ENCODE data around the gene NRTN.
"Not testable (repeated sequence)": the region's sequence is repeated elsewhere in the genome, so short reads cannot be mapped to it uniquely, and the experiment has no call there.

Gene NRTN

DNA sequence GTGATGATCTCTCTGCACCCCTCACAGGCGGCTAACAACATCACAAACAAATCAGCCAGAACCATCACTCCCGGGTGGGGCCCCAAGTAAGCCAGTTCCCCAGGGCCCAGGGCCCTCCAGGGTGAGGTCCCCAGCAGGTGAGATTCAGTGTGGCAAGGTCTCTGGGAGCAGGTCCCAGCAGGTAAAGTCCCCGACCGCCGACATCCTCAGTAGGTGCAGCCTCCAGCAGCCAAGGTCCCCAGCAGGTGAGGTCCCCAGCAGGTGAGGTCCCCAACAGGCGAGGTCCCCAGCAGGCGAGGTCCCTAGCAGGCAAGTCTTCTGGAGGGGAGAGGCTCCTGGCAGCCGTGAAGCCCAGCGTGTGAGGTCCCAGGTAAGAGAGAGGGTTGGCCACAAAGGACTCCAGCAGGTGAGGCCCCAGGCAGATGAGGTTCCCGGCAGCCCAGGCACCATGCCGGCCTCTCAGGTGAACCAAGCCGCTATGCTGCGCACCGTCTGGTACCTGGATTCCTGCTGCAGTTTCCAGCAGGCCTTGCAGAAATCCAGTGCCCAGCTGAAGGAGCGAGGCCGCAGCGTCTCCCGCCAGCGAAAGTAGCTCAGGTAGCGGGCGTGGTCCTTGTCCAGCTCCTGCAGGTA lies 38.5 kb downstream of the NRTN start:
- Histone ChIP-seq H3K4me3 (ENCODE audit: low read depth, low read length) (no peak overlapping the region), H3K36me3 (no peaks in the 10 kb centered on the region), H3K4me1 (no peaks in the 10 kb centered on the region), H3K9me3 (no peaks in the 10 kb centered on the region; the same call in 1 of the 2 replicates), H3K27me3 (no peaks in the 10 kb centered on the region)
- DNase-seq = no peak
- TF ChIP-seq, protein P1, sequence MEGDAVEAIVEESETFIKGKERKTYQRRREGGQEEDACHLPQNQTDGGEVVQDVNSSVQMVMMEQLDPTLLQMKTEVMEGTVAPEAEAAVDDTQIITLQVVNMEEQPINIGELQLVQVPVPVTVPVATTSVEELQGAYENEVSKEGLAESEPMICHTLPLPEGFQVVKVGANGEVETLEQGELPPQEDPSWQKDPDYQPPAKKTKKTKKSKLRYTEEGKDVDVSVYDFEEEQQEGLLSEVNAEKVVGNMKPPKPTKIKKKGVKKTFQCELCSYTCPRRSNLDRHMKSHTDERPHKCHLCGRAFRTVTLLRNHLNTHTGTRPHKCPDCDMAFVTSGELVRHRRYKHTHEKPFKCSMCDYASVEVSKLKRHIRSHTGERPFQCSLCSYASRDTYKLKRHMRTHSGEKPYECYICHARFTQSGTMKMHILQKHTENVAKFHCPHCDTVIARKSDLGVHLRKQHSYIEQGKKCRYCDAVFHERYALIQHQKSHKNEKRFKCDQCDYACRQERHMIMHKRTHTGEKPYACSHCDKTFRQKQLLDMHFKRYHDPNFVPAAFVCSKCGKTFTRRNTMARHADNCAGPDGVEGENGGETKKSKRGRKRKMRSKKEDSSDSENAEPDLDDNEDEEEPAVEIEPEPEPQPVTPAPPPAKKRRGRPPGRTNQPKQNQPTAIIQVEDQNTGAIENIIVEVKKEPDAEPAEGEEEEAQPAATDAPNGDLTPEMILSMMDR (IDR thresholded peaks at IDR 0.05; ENCODE audit: low read depth, low read length) = no peak

DNA sequence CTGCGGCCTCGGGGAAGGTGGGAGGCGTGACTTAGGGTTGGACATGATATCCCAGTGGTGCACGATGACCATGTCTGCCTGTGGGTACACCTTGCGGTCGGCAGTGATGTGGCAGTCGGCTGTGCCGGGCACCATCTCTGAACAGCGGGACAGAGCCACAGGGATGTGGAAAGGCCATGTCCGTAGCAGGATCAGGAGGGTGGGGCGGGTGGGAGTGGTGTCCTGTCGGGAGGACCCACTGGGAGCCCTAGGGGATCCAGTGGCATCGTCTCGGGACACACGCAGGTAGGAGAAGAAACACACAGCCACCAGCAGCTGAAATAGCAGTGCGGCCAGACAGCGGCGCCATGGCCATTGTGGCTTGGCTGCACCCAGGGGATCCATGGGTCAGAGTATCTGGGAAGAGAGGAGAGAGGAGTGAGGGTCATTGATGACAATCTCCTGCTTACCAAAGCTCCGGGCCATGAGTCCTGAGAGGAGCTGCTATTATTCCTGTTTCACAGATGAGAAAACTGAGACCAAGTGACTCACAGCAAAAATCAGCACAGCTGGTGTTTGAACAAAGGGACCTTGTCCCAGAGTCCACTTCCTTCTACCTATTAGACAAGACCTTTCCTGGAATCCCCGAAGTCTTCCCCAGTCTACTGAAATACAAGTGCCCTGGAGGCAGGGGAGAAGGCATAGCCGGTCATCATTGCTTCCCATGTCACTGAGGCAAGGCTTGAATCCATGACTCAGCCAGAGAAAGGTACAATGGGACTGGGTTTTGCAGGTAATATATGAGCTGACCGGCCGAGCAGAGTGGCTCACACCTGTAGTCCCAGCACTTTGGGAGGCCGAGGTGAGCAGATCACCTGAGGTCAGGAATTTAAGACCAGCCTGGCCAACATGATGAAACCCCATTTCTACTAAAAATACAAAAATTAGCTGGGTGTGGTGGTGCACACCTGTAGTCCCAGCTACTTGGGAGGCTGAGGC lies 39.9 kb downstream of the NRTN start:
- TF ChIP-seq, protein P1 (IDR thresholded peaks at IDR 0.05; ENCODE audit: low read depth, low read length) = no peak

DNA sequence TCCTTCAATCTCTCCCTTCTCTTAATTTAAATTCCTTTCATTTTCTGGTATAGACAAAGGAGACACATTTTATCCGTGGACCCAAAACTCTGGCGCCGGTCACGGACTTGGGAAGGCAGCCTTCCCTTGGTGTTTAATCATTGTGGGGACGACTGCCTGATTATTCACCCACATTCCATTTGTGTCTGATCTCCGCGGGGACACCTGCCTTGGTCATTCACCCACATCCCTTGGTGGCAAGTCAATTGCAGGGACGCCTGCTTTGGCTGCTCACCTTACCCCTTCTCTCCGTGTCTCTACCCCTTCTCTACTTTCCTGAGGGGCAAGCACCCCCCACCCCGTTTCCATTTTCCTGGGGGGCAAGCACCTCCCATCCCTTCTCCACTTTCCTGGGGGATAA lies 43.0 kb downstream of the NRTN start:
- H3K4me3 ChIP-seq (ENCODE audit: low read depth, low read length); H3K9me3 ChIP-seq; H3K27me3 ChIP-seq; DNase-seq; H3K36me3 ChIP-seq; H3K4me1 ChIP-seq: not testable (repeated sequence)

More for the DNA sequence above, 39.9 kb downstream of the NRTN start:
- Histone ChIP-seq H3K4me1 (no peaks in the 10 kb centered on the region), H3K4me3 (ENCODE audit: low read depth, low read length) (no peak overlapping the region), H3K27me3 (no peaks in the 10 kb centered on the region), H3K9me3 (no peaks in the 10 kb centered on the region; the same call in 1 of the 2 replicates), H3K36me3 (no peaks in the 10 kb centered on the region)
- DNase-seq = no peak

DNA sequence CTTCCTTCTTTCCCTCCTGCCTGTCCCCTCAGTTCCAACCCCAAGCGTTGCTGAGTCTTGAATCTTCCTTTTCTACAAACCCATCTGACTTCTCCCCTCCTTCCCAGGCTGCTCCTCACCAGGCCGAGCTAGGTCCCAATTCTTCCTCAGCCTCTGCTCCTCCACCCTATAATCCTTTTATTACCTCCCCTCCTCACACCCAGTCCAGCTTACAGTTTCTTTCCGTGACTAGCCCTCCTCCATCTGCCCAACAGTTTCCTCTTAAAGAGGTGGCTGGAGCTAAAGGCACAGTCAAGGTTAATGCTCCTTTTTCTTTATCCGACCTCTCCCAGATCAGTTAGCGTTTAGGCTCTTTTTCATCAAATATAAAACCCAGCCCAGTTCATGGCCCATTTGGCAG lies 43.8 kb downstream of the NRTN start:
- H3K27me3 ChIP-seq = not testable (repeated sequence)

DNA sequence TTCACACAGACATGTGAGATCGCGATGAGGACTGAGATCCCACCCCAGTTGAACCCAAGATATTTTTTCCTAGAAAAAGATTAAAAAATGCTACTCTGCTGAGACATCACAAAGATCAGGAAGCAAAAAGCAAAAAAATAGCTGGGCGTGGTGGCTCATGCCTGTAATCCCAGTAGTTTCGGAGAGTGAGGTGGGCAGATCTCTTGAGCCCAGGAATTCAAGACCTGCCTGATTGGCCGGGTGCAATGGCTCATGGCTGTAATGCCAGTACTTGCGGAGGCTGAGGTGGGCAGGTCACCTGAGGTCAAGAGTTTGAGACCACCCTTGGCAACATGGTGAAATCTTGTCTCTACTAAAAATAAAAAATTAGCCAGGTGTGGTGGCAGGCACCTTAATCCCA lies 45.3 kb downstream of the NRTN start:
- no peaks in the 10 kb centered on the region for H3K4me1 ChIP-seq
- DNase-seq = no peak
- no peak overlapping the region for H3K4me3 ChIP-seq (ENCODE audit: low read depth, low read length)
- no peaks in the 10 kb centered on the region for H3K27me3 ChIP-seq
- TF ChIP-seq, protein P1 (IDR thresholded peaks at IDR 0.05; ENCODE audit: low read depth, low read length) = no peak
- H3K9me3 ChIP-seq = no peaks in the 10 kb centered on the region
- H3K36me3 ChIP-seq = no peaks in the 10 kb centered on the region

More for the DNA sequence above, 43.8 kb downstream of the NRTN start:
- not testable (repeated sequence) for DNase-seq; H3K9me3 ChIP-seq; H3K4me1 ChIP-seq; H3K36me3 ChIP-seq; H3K4me3 ChIP-seq (ENCODE audit: low read depth, low read length)

DNA sequence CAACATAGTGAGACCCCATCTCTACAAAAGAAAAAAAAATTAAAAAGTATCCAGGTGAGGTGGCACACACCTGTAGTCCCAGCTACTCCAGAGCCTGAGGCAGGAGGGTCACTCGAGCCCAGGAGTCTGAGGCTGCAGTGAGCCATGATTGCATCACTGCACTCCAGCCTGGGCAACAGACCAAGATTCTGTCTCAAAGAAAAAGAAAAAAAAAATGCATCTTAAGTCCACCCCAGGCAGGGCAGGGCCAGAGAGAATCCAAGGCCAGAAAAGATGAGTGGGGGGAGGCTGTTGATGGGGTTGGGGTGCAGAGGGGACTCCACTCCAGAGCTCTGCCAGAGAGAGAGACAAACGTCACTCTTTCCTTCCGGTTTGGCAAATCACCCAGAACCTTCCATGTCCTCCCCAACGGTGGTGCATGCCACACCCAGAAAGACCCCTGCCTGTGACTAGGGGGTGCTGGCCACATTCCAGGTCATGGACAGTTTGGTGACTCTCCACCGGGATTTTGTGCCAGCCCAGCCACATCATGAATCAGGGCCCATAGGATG lies 46.0 kb downstream of the NRTN start:
- TF ChIP-seq, protein P1 (IDR thresholded peaks at IDR 0.05; ENCODE audit: low read depth, low read length) = no peak
- no peaks in the 10 kb centered on the region for H3K4me1 ChIP-seq
- no peaks in the 10 kb centered on the region for H3K27me3 ChIP-seq
- DNase-seq = no peak
- H3K4me3 ChIP-seq (ENCODE audit: low read depth, low read length) = no peak overlapping the region
- H3K9me3 ChIP-seq = no peaks in the 10 kb centered on the region
- no peaks in the 10 kb centered on the region for H3K36me3 ChIP-seq

DNA sequence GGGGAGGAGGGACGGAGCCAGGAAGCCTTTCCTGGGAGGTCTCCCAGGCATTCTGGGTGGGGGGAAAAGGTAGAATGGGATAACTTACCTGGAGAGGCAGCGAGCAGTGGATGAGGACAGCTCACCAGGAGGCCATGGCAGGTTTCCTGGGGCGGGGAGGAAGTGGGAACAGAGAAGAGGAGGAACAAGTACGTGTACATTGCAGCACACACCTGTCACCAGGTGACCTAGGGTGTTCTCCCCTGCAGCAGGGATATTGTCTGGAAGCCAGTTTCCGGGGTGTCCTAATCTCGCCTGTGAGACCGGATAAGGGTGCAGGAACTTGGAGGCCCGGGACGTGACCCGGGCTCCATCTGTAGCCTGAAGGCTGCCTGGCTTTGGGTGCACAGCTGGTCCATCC lies 46.4 kb downstream of the NRTN start, which contains the start of gene FUT3:
TSS of gene FUT3 (minus strand) at position 148 of the 400 bp plus-strand sequence.
- H3K4me3 ChIP-seq (ENCODE audit: low read depth, low read length) = no peak within 1 kb of the TSS
- H3K4me1 ChIP-seq = no peaks in the 10 kb centered on the region
- H3K36me3 ChIP-seq = no peaks in the 10 kb centered on the region
- no peaks in the 10 kb centered on the region for H3K9me3 ChIP-seq
- DNase-seq = no peak
- TF ChIP-seq, protein P1 (IDR thresholded peaks at IDR 0.05; ENCODE audit: low read depth, low read length) = no peak
- H3K27me3 ChIP-seq = no peaks in the 10 kb centered on the region

DNA sequence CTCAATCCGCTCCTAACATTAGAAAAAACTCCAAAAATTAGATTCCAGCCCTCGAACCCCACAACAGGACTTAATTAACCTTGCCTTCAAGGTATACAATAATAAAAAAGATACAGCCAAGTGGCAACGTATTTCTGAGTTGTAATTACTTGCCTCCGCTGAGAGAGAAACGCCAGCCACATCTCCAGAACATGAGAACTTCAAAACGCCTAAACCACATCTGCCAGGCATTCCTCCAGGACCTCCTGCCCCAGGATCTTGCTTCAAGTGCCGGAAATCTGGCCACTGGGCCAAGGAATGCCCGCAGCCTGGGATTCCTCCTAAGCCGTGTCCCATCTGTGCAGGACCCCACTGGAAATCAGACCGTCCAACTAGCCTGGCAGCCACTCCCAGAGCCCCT lies 49.3 kb downstream of the NRTN start:
- not testable (repeated sequence) for H3K4me3 ChIP-seq (ENCODE audit: low read depth, low read length); H3K36me3 ChIP-seq; DNase-seq; H3K4me1 ChIP-seq; H3K27me3 ChIP-seq; H3K9me3 ChIP-seq

DNA sequence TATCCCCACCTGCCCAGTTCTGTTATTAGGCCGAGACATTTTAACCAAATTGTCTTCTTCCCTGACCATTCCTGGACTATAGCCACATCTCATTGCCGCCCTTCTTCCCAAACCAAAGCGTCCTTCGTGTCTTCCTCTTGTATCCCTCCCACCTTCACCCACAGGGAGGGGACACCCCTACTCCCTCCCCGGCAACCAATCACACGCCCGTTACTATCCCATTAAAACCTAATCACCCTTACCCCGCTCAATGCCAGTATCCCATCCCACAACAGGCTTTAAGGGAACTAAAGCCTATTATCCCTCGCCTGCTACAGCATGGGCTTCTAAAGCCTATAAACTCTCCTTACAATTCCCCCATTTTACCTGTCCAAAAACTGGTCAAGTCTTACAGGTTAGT lies 50.3 kb downstream of the NRTN start:
- not testable (repeated sequence) for H3K9me3 ChIP-seq; H3K36me3 ChIP-seq; H3K4me3 ChIP-seq (ENCODE audit: low read depth, low read length); H3K27me3 ChIP-seq; DNase-seq; H3K4me1 ChIP-seq
